HEK293 (cell line): ENCODE measurements around the gene SPINT2.

ENCODE experiments used
- CTCF ChIA-PET: fragments of 350-600 bp; formaldehyde crosslinking; extraction: SDS; loops from one replicate; lab custom pipeline; 2021; ENCODE audit warnings: antibody characterized with exemption; lab: Yijun Ruan, JAX
- POLR2A ChIA-PET: fragments of 300-600 bp; formaldehyde crosslinking; extraction: SDS; loops from one replicate; lab custom pipeline; 2020; ENCODE audit warnings: antibody characterized with exemption, inconsistent platforms; lab: Yijun Ruan, JAX
- H3K27ac ChIP-seq: fragments of 200-500 bp; sonication (Bioruptor generic); 2 replicates; pipeline ENCODE4 v1.5.1; 2014; ENCODE audit warnings: low read depth, low read length, control low read depth, inconsistent platforms; ENCODE audit errors: extremely low read depth
- H3K36me3 ChIP-seq, 2 experiments: fragments of 200-500 bp in 1 of 2; sonication (Bioruptor generic) in 1 of 2; 1 replicate in 1 of 2; 2 replicates in 1 of 2; pipeline ENCODE4 v1.5.1; 2014 to 2017; ENCODE audit warnings: inconsistent platforms in 2 of 2, low read length in 2 of 2; ENCODE audit not compliant: control insufficient read depth in 2 of 2, insufficient read depth in 1 of 2
- H3K4me1 ChIP-seq: fragments of 200-500 bp; sonication (Bioruptor generic); 2 replicates; pipeline ENCODE4 v1.5.1; 2014; ENCODE audit warnings: mild to moderate bottlenecking, low read length, inconsistent platforms; ENCODE audit not compliant: control insufficient read depth, insufficient read depth
- H3K4me3 ChIP-seq: 2 replicates; pipeline ENCODE4 v1.5.1; 2011; ENCODE audit warnings: low read depth, mild to moderate bottlenecking, control low read depth, low read length, moderate library complexity
- H3K9me3 ChIP-seq: fragments of 200-500 bp; sonication (Bioruptor generic); 2 replicates; pipeline ENCODE4 v1.5.1; 2014; ENCODE audit warnings: low read depth, low read length, inconsistent platforms; ENCODE audit not compliant: control insufficient read depth, insufficient read depth
- GLI4 ChIP-seq: fragments of 450-650 bp; formaldehyde crosslinking; IDR thresholded peaks from 2 replicates; pipeline ENCODE4 v1.5.1; 2016; ENCODE audit warnings: missing biosample characterization, missing genetic modification characterization
- SP3 ChIP-seq: fragments of 450-650 bp; formaldehyde crosslinking; IDR thresholded peaks from 2 replicates; pipeline ENCODE4 v1.5.1; 2016; ENCODE audit warnings: missing biosample characterization, missing genetic modification characterization
- TCF7L2 ChIP-seq: IDR thresholded peaks from 2 replicates; pipeline ENCODE4 v1.6.1; 2011; ENCODE audit warnings: low read depth, mild to moderate bottlenecking, inconsistent platforms, low read length, moderate library complexity, borderline replicate concordance
- ZNF10 ChIP-seq: fragments of 450-650 bp; formaldehyde crosslinking; IDR thresholded peaks from 2 replicates; pipeline ENCODE4 v1.5.1; 2017; ENCODE audit warnings: missing biosample characterization, missing genetic modification characterization
- ZNF148 ChIP-seq: fragments of 450-650 bp; formaldehyde crosslinking; IDR thresholded peaks from 2 replicates; pipeline ENCODE4 v1.5.0; 2017; ENCODE audit warnings: missing biosample characterization, missing genetic modification characterization, borderline replicate concordance
- ZNF174 ChIP-seq: fragments of 450-650 bp; formaldehyde crosslinking; IDR thresholded peaks from 2 replicates; pipeline ENCODE4 v1.5.0; 2017; ENCODE audit warnings: missing biosample characterization, mild to moderate bottlenecking, missing genetic modification characterization
- ZNF202 ChIP-seq: fragments of 450-650 bp; formaldehyde crosslinking; IDR thresholded peaks from 2 replicates; pipeline ENCODE4 v1.5.1; 2016; ENCODE audit warnings: missing biosample characterization, missing genetic modification characterization, borderline replicate concordance
- ZNF24 ChIP-seq: fragments of 450-650 bp; formaldehyde crosslinking; IDR thresholded peaks from 2 replicates; pipeline ENCODE4 v1.5.1; 2016; ENCODE audit warnings: missing biosample characterization, missing genetic modification characterization
- ZNF280D ChIP-seq: fragments of 450-650 bp; formaldehyde crosslinking; IDR thresholded peaks from 2 replicates; pipeline ENCODE4 v1.5.1; 2016; ENCODE audit warnings: missing biosample characterization, missing genetic modification characterization
- ZNF362 ChIP-seq: fragments of 450-650 bp; formaldehyde crosslinking; IDR thresholded peaks from 2 replicates; pipeline ENCODE4 v1.5.1; 2016; ENCODE audit warnings: missing biosample characterization, missing genetic modification characterization
- ZNF366 ChIP-seq: fragments of 450-650 bp; formaldehyde crosslinking; conservative IDR thresholded peaks from 2 replicates; pipeline ENCODE4 v1.5.1; 2016; ENCODE audit warnings: missing biosample characterization, missing genetic modification characterization
- ZNF391 ChIP-seq: fragments of 450-650 bp; formaldehyde crosslinking; IDR thresholded peaks from 2 replicates; pipeline ENCODE4 v1.5.1; 2016; ENCODE audit warnings: low read depth, missing biosample characterization, missing genetic modification characterization, borderline replicate concordance
- ZNF416 ChIP-seq: fragments of 450-650 bp; formaldehyde crosslinking; IDR thresholded peaks from 2 replicates; pipeline ENCODE4 v1.5.1; 2016; ENCODE audit warnings: missing biosample characterization, missing genetic modification characterization
- ZNF560 ChIP-seq: fragments of 450-650 bp; formaldehyde crosslinking; IDR thresholded peaks from 2 replicates; pipeline ENCODE4 v1.5.1; 2017; ENCODE audit warnings: missing biosample characterization, missing genetic modification characterization, borderline replicate concordance
- ZNF677 ChIP-seq: fragments of 450-650 bp; IDR thresholded peaks from 2 replicates; pipeline ENCODE4 v1.5.0; 2018; ENCODE audit warnings: missing biosample characterization, mild to moderate bottlenecking, missing genetic modification characterization, moderate library complexity
- ZSCAN30 ChIP-seq: fragments of 450-650 bp; IDR thresholded peaks from 2 replicates; pipeline ENCODE4 v1.5.1; 2018; ENCODE audit warnings: missing biosample characterization, mild to moderate bottlenecking, missing genetic modification characterization, moderate library complexity

The SPINT2 gene

GRCh38 chr19:38329651-38330050, 65.3 kb downstream of the SPINT2 start (continued):
- TF ChIP-seq ZNF148 (tag by site-specific recombination) (no peak), ZNF677 (tag by site-specific recombination) (no peak), ZNF366 (no peak), ZNF10 (tag by site-specific recombination) (no peak), GLI4 (tag by site-specific recombination) (no peak), ZNF174 (tag by site-specific recombination) (no peak), ZNF416 (no peak)

GRCh38 chr19:38331728-38332127, 67.4 kb downstream of the SPINT2 start:
- no peak overlapping the region for H3K27ac ChIP-seq
- POLR2A ChIA-PET = no interaction called here
- TF ChIP-seq ZNF202 (tag by site-specific recombination) (no peak), ZNF10 (tag by site-specific recombination) (no peak), ZSCAN30 (tag by site-specific recombination) (0 out of 2 replicates have a peak, but pooled peaks have one; percentile 38), ZNF280D (0 out of 2 replicates have a peak, but pooled peaks have one; percentile 52)
- TF ChIP-seq, all 188 proteins: peak for 2
- H3K36me3 ChIP-seq = no peaks in the 10 kb centered on the region; a peak in 1 of 3 replicates
- H3K4me3 ChIP-seq = no peak overlapping the region
- no peaks in the 10 kb centered on the region for H3K9me3 ChIP-seq
- CTCF ChIA-PET = interaction anchor here (1.0 to 9.9 kb wide), 7 partner anchors 12 to 430 kb away, joined by 3 to 183 read pairs (median 6); partner anchors contain the start of gene KCNK6
- H3K4me1 ChIP-seq = no peaks in the 10 kb centered on the region

GRCh38 chr19:38333245-38333644, 68.9 kb downstream of the SPINT2 start:
- no peaks in the 10 kb centered on the region for H3K9me3 ChIP-seq
- TF ChIP-seq ZNF362 (tag by site-specific recombination) (peak; percentile 83; the same call in 1 of the 2 replicates), ZNF391 (tag by site-specific recombination) (no peak), ZNF560 (tag by site-specific recombination) (no peak), TCF7L2 (no peak), ZNF24 (tag by site-specific recombination) (no peak), SP3 (tag by site-specific recombination) (no peak)
- no peak overlapping the region for H3K4me3 ChIP-seq
- H3K27ac ChIP-seq = no peak overlapping the region
- ChIA-PET POLR2A (interaction anchor here (1.3 kb wide), 1 partner anchor 55 kb away, joined by 7 read pairs; the partner anchor contains the start of gene GGN), CTCF (interaction anchor here (1.8 to 9.9 kb wide), 4 partner anchors 89 to 431 kb away, joined by 6 to 183 read pairs (median 56); no protein-coding TSS in a partner anchor)
- H3K4me1 ChIP-seq = peaks cover 6% of the 10 kb centered on the region
- no peaks in the 10 kb centered on the region; a peak in 1 of 3 replicates for H3K36me3 ChIP-seq
